Naive thymus-derived CD4-positive, alpha-beta T cell (primary cell): ENCODE data around the gene HMX1. TPM values are rescaled to one million over a fixed set of nuclear protein-coding genes. Genes with fewer than 3 reads are reported as not detected.

Source experiments
- ATAC-seq: fragments of 150-1000 bp; cut with Tn5 transposase; 2 replicates; pipeline ENCODE4 v1.10.0; 2021; ENCODE audit warnings: mild to moderate bottlenecking, moderate library complexity
- CTCF ChIA-PET: fragments of 350-600 bp; sonication (Branson Sonifier 250); formaldehyde crosslinking; loops from one replicate; lab custom pipeline; 2021; ENCODE audit warnings: antibody characterized with exemption; lab: Charles Lee
- POLR2A ChIA-PET: fragments of 350-600 bp; sonication (Branson Sonifier 250); formaldehyde crosslinking; loops from one replicate; lab custom pipeline; 2021; ENCODE audit warnings: antibody characterized with exemption, inconsistent platforms; lab: Charles Lee
- DNase-seq, 9 donors: peaks; one replicate each; pipeline versions ENCODE4 v3.0.0 to v3.0.0-alpha.2; 2020 to 2022; ENCODE audit warnings: mixed read lengths in 1 of 9
- H3K27ac ChIP-seq: one replicate; pipeline ENCODE4 v1.7.0; 2013; ENCODE audit warnings: mild to moderate bottlenecking, low read depth, low read length, moderate library complexity
- H3K27me3 ChIP-seq, 2 donors: one replicate each; pipeline ENCODE4 v1.7.0; 2013; ENCODE audit warnings: low read length in 2 of 2, mild to moderate bottlenecking in 2 of 2, moderate library complexity in 2 of 2; ENCODE audit not compliant: control insufficient read depth in 2 of 2, insufficient read depth in 2 of 2
- H3K36me3 ChIP-seq, 3 experiments: 1 replicate in 2 of 3; 2 replicates in 1 of 3; pipeline ENCODE4 v1.7.0; 2013; ENCODE audit warnings: low read length in 3 of 3, mild to moderate bottlenecking in 3 of 3, moderate library complexity in 1 of 3; ENCODE audit not compliant: insufficient read depth in 3 of 3, control insufficient read depth in 2 of 3
- H3K4me1 ChIP-seq, 2 donors: one replicate each; pipeline ENCODE4 v1.7.0; 2013; ENCODE audit warnings: low read length in 2 of 2, mild to moderate bottlenecking in 2 of 2, moderate library complexity in 1 of 2; ENCODE audit not compliant: control insufficient read depth in 2 of 2, insufficient read depth in 2 of 2
- H3K4me3 ChIP-seq: 2 replicates; pipeline ENCODE4 v1.7.0; 2013; ENCODE audit warnings: mild to moderate bottlenecking, low read length
- H3K9me3 ChIP-seq, 3 experiments: 1 replicate in 2 of 3; 2 replicates in 1 of 3; pipeline ENCODE4 v1.7.0; 2013; ENCODE audit warnings: low read length in 3 of 3; ENCODE audit not compliant: control insufficient read depth in 2 of 3
- H3K27ac Mint-ChIP-seq, 9 donors: one replicate each; pipeline ENCODE4 v1.8.0; 2020 to 2022; ENCODE audit warnings: mixed read lengths in 9 of 9, mild to moderate bottlenecking in 8 of 9, moderate library complexity in 5 of 9, inconsistent platforms in 2 of 9
- H3K27me3 Mint-ChIP-seq, 5 donors: one replicate each; pipeline ENCODE4 v1.8.0; 2021 to 2022; ENCODE audit warnings: mixed read lengths in 5 of 5, mild to moderate bottlenecking in 1 of 5
- H3K36me3 Mint-ChIP-seq, 5 donors: one replicate each; pipeline ENCODE4 v1.8.0; 2020 to 2022; ENCODE audit warnings: mixed read lengths in 5 of 5, mild to moderate bottlenecking in 3 of 5, inconsistent platforms in 1 of 5
- H3K4me1 Mint-ChIP-seq, 7 donors: one replicate each; pipeline ENCODE4 v1.8.0; 2020 to 2022; ENCODE audit warnings: mixed read lengths in 7 of 7, mild to moderate bottlenecking in 3 of 7, inconsistent platforms in 1 of 7
- H3K4me3 Mint-ChIP-seq, 10 donors: one replicate each; pipeline ENCODE4 v1.8.0; 2020 to 2022; ENCODE audit warnings: mild to moderate bottlenecking in 10 of 10, mixed read lengths in 10 of 10, moderate library complexity in 6 of 10, inconsistent platforms in 2 of 10
- H3K9me3 Mint-ChIP-seq, 11 donors: one replicate each; pipeline ENCODE4 v1.8.0; 2020 to 2022; ENCODE audit warnings: mixed read lengths in 11 of 11, mild to moderate bottlenecking in 4 of 11, inconsistent platforms in 1 of 11, moderate library complexity in 1 of 11
- intact Hi-C, 2 donors: fragments of 100-400 bp; cut with micrococcal nuclease; formaldehyde crosslinking; loops; one replicate each; pipeline ENCODE4 v1.15.1; 2023
- polyA plus RNA-seq, 2 donors: library from polyadenylated mRNA; unstranded; fragments of 300-500 nt; fragmentation: Illumina TruSeq; gene quantifications; one replicate each; pipeline ENCODE4 v1.2.3, GENCODE V29; 2021
- total RNA-seq, 6 experiments: library from RNA in 5 of 6; stranded (reverse) in 5 of 6; gene quantifications; 1 replicate in 5 of 6; 2 replicates in 1 of 6; pipeline ENCODE4 v1.2.3 and lab custom pipeline; 2021 to 2026

The HMX1 gene
- total and polyA plus RNA-seq, 7 experiments from 2014 or later: not detected

DNA sequence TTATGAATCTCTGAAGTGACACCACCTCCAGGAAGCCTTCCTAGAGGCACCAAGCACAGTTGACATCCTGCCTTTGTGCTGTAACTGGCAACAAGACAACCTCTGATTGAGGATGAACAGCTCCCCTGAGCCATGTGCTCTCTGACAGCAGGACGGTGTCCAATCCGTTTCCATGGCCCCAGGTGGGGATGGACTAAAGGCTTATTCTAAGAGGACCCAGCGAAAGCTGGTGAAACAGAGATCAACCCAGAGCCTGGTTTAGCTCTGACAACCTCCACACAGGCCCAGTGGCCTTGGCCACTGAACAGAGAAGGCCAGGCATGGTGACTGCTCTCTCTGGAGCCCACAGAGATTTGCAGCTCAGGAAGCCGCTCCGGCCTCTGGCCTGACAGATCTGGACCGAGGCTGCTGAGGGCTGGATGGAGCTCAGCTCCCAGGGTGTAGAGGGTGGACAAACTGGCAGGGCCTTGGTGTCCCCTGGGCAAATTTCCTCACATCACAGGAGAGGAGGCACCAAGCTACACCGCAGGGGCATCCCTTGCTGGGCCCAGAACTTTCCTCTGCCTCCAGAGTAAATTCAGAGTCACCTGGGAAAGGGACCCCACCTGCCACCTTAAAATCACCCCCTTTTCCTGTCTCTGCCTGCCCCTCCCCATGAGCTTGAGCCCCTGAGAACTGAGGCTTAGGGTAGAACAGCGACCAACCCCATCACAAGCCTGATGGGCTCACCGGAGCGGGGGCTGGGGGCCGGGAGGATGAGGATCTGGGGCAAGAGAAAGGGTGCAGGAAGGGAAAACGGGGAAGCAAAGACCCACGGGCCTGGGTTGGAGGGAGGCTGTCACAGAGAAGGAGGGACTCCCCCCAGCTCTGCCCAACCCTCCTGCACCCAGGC lies 40.2 kb downstream of the HMX1 start:
- no peaks in the 10 kb centered on the region for H3K27me3 ChIP-seq
- H3K27ac ChIP-seq: no peak overlapping the region
- ATAC-seq (no peak), DNase-seq (no peak)
- Mint-ChIP-seq H3K9me3 (peaks cover 0 to 8% (median 0%) of the 10 kb centered on the region in 11 donors), H3K4me3 (no peak overlapping the region), H3K27ac (no peak overlapping the region), H3K4me1 (no peaks in the 10 kb centered on the region), H3K27me3 (peaks cover 0 to 25% (median 0%) of the 10 kb centered on the region in 5 donors), H3K36me3 (no peaks in the 10 kb centered on the region)
- H3K9me3 ChIP-seq: no peaks in the 10 kb centered on the region
- ChIA-PET CTCF (no interaction called here), POLR2A (no interaction called here)
- no peaks in the 10 kb centered on the region for H3K36me3 ChIP-seq
- intact Hi-C loops: no loop called here
- no peaks in the 10 kb centered on the region for H3K4me1 ChIP-seq
- no peak overlapping the region for H3K4me3 ChIP-seq

DNA sequence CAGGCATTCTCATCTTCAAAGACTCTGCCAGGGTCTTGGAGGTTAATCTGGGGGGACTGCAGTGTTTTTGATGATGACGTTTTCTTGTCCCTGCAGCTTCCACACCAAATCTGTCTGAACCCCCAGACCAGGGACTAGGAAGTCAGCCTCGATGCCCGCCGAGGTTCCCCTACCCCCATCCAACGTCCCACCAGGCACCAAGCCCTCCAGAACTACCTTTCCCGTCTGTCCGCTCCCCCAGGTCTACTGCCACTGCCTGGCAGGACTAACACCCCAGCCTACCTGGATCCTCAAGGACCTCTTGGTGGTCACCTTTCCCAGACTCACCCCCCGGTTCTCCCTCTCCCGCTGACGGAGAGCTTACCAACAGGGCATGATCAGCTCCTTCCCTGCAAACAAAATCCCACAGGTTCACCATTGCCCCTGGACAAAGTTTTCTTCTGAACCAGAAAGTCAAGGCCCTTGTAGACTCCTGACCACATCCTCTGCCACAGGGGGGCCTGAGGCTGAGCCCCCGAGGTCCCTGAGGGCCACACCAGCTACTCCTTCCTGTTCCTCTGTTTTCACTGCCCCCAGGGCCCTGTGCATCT lies 40.9 kb downstream of the HMX1 start:
- H3K9me3 Mint-ChIP-seq: peaks cover 0 to 8% (median 0%) of the 10 kb centered on the region in 11 donors
- intact Hi-C loops: no loop called here
- no peaks in the 10 kb centered on the region for H3K36me3 Mint-ChIP-seq
- peaks cover 0 to 25% (median 0%) of the 10 kb centered on the region in 5 donors for H3K27me3 Mint-ChIP-seq
- H3K27ac Mint-ChIP-seq: no peak overlapping the region
- ChIA-PET POLR2A (no interaction called here), CTCF (no interaction called here)
- H3K36me3 ChIP-seq: no peaks in the 10 kb centered on the region
- ATAC-seq (no peak), DNase-seq (peak in 1 of 9 donors; percentile 6)
- H3K4me1 ChIP-seq: no peaks in the 10 kb centered on the region
- H3K27me3 ChIP-seq: no peaks in the 10 kb centered on the region
- no peak overlapping the region for H3K4me3 Mint-ChIP-seq
- H3K4me1 Mint-ChIP-seq: no peaks in the 10 kb centered on the region
- H3K4me3 ChIP-seq: no peak overlapping the region
- no peak overlapping the region for H3K27ac ChIP-seq
- H3K9me3 ChIP-seq: no peaks in the 10 kb centered on the region

DNA sequence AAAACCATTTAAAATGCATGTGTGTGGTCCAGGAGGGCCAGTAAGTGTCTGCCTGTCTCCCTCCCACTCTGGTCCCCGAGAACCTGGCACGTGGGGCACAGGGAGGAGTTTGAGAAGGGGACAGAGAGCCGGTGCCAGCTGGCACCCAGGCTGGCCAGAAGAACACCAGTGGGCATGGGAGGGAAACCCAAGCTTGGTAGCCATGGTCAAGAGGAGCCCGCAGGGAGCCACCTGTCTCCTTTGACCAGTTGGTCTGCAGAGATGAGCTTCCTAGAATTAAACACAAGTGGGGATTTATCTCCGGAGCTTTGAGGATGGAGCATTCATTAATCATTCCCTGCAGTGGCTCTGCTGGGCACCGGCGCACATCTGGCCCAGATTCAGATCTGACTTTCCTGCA lies 41.6 kb downstream of the HMX1 start:
- no peaks in the 10 kb centered on the region for H3K36me3 Mint-ChIP-seq

DNA sequence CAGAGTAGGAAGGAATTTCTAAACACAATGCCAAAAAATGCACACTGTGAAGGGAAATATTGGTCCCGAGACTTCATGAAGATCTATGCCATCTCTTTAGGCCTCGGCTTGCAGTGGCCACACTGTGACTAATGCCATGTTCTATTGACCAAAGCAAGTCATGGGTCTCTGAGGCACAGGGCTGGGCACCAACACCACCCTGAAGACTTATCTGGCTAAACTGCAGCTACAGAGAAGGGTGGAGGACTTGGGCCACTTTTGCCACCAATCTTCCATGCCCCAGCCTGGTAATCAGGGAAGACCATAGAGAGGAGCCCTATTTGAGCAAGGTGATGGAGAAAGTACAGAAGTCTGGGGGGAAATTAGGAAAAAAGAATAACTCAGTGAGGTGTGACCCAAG lies 42.1 kb downstream of the HMX1 start:
- no peak overlapping the region for H3K27ac Mint-ChIP-seq
- no peaks in the 10 kb centered on the region for H3K9me3 ChIP-seq
- H3K27ac ChIP-seq: no peak overlapping the region
- POLR2A ChIA-PET: no interaction called here
- no peak for DNase-seq
- H3K4me1 ChIP-seq: no peaks in the 10 kb centered on the region
- H3K4me1 Mint-ChIP-seq: no peaks in the 10 kb centered on the region
- ATAC-seq: no peak
- peaks cover 0 to 8% (median 0%) of the 10 kb centered on the region in 11 donors for H3K9me3 Mint-ChIP-seq
- no peak overlapping the region for H3K4me3 ChIP-seq
- no peaks in the 10 kb centered on the region for H3K36me3 Mint-ChIP-seq
- intact Hi-C loops: no loop called here
- H3K36me3 ChIP-seq: no peaks in the 10 kb centered on the region
- no peak overlapping the region for H3K4me3 Mint-ChIP-seq
- no peaks in the 10 kb centered on the region for H3K27me3 ChIP-seq
- peaks cover 0 to 19% (median 0%) of the 10 kb centered on the region in 5 donors for H3K27me3 Mint-ChIP-seq
- CTCF ChIA-PET: no interaction called here

More for the DNA sequence above, 41.6 kb downstream of the HMX1 start:
- peaks cover 0 to 20% (median 2%) of the 10 kb centered on the region in 5 donors for H3K27me3 Mint-ChIP-seq
- Histone ChIP-seq H3K9me3 (no peaks in the 10 kb centered on the region), H3K4me1 (no peaks in the 10 kb centered on the region), H3K27ac (no peak overlapping the region), H3K4me3 (no peak overlapping the region), H3K36me3 (no peaks in the 10 kb centered on the region), H3K27me3 (no peaks in the 10 kb centered on the region)
- intact Hi-C loops: no loop called here
- ATAC-seq: no peak
- peaks cover 0 to 8% (median 0%) of the 10 kb centered on the region in 11 donors for H3K9me3 Mint-ChIP-seq
- POLR2A ChIA-PET: no interaction called here
- no peak overlapping the region for H3K4me3 Mint-ChIP-seq
- CTCF ChIA-PET: no interaction called here
- no peak overlapping the region for H3K27ac Mint-ChIP-seq
- H3K4me1 Mint-ChIP-seq: no peaks in the 10 kb centered on the region
- no peak for DNase-seq

DNA sequence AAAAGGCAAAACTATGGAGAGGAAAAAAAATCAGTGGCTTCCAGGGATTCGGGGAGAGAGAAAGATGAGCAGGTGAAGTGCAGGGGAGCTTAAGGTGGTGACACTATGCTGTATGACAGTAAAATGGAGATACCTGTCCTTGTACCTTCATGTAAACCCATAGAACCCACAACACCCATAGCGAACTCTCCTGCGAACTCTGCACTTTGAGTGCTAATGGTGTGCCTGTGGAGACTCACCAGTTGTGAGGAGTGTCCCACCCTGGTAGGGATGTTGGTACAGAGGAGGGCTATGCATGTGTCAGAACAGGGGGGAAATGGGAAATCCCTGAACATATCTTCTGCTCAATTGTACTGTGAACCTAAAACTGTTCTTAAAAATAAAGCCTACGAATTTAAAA lies 42.8 kb downstream of the HMX1 start:
- no peak overlapping the region for H3K4me3 Mint-ChIP-seq
- ATAC-seq (no peak), DNase-seq (no peak)
- intact Hi-C loops: no loop called here
- peaks cover 0 to 19% (median 3%) of the 10 kb centered on the region in 5 donors for H3K27me3 Mint-ChIP-seq
- H3K9me3 ChIP-seq: no peaks in the 10 kb centered on the region
- no peak overlapping the region for H3K27ac Mint-ChIP-seq
- H3K9me3 Mint-ChIP-seq: peaks cover 0 to 8% (median 0%) of the 10 kb centered on the region in 11 donors
- POLR2A ChIA-PET: no interaction called here
- no peak overlapping the region for H3K4me3 ChIP-seq
- no peaks in the 10 kb centered on the region for H3K4me1 ChIP-seq
- CTCF ChIA-PET: no interaction called here
- no peaks in the 10 kb centered on the region for H3K36me3 Mint-ChIP-seq
- no peaks in the 10 kb centered on the region for H3K4me1 Mint-ChIP-seq
- no peaks in the 10 kb centered on the region for H3K27me3 ChIP-seq
- H3K27ac ChIP-seq: no peak overlapping the region
- no peaks in the 10 kb centered on the region for H3K36me3 ChIP-seq

DNA sequence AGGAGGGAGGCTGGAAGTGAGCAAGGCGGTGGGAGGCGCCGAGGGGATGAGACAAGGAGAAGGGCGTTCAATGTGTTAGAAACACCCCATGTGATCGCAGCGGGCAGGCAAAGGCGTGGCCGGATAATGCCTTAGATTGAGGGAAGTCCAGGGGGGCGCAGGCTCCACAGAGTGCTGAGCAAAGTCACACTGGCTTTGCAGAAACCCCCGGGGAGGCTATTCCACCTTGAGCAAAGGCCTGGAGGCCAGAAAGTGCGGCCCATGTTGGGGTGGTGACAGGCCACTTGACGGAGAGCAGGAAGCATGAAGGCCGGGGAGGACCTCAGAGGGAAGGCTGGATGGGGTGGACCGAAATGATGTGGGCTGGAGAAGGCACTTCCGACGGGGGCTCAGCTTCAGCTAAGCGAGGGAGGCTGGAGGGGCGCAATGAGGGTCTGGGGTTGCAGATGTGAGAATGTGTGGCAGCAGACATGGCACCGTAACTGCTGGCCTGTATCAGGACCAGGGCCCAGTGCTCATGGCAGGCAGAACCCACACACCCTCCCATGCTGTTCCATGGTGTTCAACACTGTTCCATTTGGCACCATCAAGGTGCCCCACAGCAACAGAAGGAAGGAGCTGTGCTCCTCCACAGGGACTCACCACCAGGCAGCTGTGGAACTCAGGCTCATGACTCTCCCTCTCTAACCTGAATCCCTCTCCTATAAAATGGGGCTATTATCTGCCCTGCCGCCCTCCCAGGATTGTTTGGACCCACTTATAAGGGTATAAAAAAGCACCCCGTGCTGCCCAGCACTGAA lies 50.3 kb downstream of the HMX1 start:
- DNase-seq (peak in 1 of 9 donors; percentile 6), ATAC-seq (no peak)
- H3K36me3 ChIP-seq: no peaks in the 10 kb centered on the region
- intact Hi-C loops: no loop called here
- Mint-ChIP-seq H3K4me1 (no peaks in the 10 kb centered on the region), H3K27me3 (peaks cover 0 to 40% (median 21%) of the 10 kb centered on the region in 5 donors), H3K9me3 (peaks cover 0 to 3% (median 0%) of the 10 kb centered on the region in 11 donors), H3K27ac (no peak overlapping the region), H3K36me3 (no peaks in the 10 kb centered on the region), H3K4me3 (no peak overlapping the region)
- H3K4me3 ChIP-seq: no peak overlapping the region
- no peaks in the 10 kb centered on the region for H3K4me1 ChIP-seq
- no peaks in the 10 kb centered on the region for H3K9me3 ChIP-seq
- no peak overlapping the region for H3K27ac ChIP-seq
- H3K27me3 ChIP-seq: no peaks in the 10 kb centered on the region
- CTCF ChIA-PET: no interaction called here
- POLR2A ChIA-PET: no interaction called here
